Mesenteric fat pad (tissue), 1 donor: ENCODE data around the gene IDI1. TPM values are rescaled to one million over a fixed set of nuclear protein-coding genes. Genes with fewer than 3 reads are reported as not detected.
"Not testable (repeated sequence)": the region's sequence is repeated elsewhere in the genome, so short reads cannot be mapped to it uniquely, and the experiment has no call there.

Experiments used
- DNase-seq: peaks from one replicate; pipeline ENCODE4 v3.0.0-alpha.2; 2020; ENCODE audit warnings: low spot score
- total RNA-seq: library from RNA; stranded (reverse); fragmentation: NEBNext Ultra II Directional; extraction: Animal tissue kit (Norgen Biotek cat#: 25700); gene quantifications from one replicate; pipeline ENCODE4 v1.2.1, GENCODE V29; 2021
- donor health status: DM: yes; HTN: yes; CAD: no.

The IDI1 gene
- total RNA-seq, 1 donor from 2014 or later, result 32.3 TPM

- no peak for DNase-seq
Measured at GRCh38 chr10:1035201-1035600, 13.7 kb downstream of the IDI1 start.

GRCh38 chr10:1034758-1035157 is 14.2 kb downstream of the IDI1 start:
- DNase-seq, result no peak

GRCh38 chr10:1033601-1034000 is 15.3 kb downstream of the IDI1 start:
- no peak for DNase-seq

GRCh38 chr10:1029838-1030237 is 19.1 kb downstream of the IDI1 start:
- no peak for DNase-seq

GRCh38 chr10:1026578-1026977 is 22.3 kb downstream of the IDI1 start:
- no peak for DNase-seq

GRCh38 chr10:1025683-1026082 is 23.2 kb downstream of the IDI1 start, which contains the start of gene IDI2:
TSS of gene IDI2 (minus strand) at chr10:1025859. CDS start at chr10:1024723, 1,136 bp downstream.
- no peak for DNase-seq

GRCh38 chr10:1024103-1024502 is 24.8 kb downstream of the IDI1 start:
- DNase-seq, result no peak

- DNase-seq, result no peak
Measured at GRCh38 chr10:1022413-1022812, 26.5 kb downstream of the IDI1 start.

GRCh38 chr10:1020958-1021357 is 28.0 kb downstream of the IDI1 start:
- DNase-seq, result no peak

GRCh38 chr10:1020460-1020859 is 28.5 kb downstream of the IDI1 start:
- DNase-seq, result no peak

GRCh38 chr10:1019362-1019761 is 29.6 kb downstream of the IDI1 start:
- DNase-seq, result no peak

GRCh38 chr10:1015688-1016087 is 33.2 kb downstream of the IDI1 start:
- no peak for DNase-seq

GRCh38 chr10:1011696-1012095 is 37.2 kb downstream of the IDI1 start:
- DNase-seq, result no peak

- no peak for DNase-seq
Measured at GRCh38 chr10:1010703-1011102, 38.2 kb downstream of the IDI1 start.

- DNase-seq, result not testable (repeated sequence)
Measured at GRCh38 chr10:1009947-1010346, 39.0 kb downstream of the IDI1 start.

GRCh38 chr10:1009071-1009494 is 39.8 kb downstream of the IDI1 start:
- DNase-seq, result no peak

GRCh38 chr10:1007583-1007982 is 41.3 kb downstream of the IDI1 start:
- DNase-seq, result no peak

- DNase-seq, result no peak
Measured at GRCh38 chr10:1006573-1006972, 42.3 kb downstream of the IDI1 start.

GRCh38 chr10:1003884-1004670 is 44.8 kb downstream of the IDI1 start:
- DNase-seq, result no peak

- no peak for DNase-seq
Measured at GRCh38 chr10:1002425-1003006, 46.4 kb downstream of the IDI1 start.

GRCh38 chr10:997266-998022 is 51.5 kb downstream of the IDI1 start:
- peak; percentile 62 for DNase-seq

- peak; percentile 75 for DNase-seq
Measured at GRCh38 chr10:996031-996430, 52.9 kb downstream of the IDI1 start.
